ENCODE results near the gene SH3RF1. TPM values are rescaled to one million over a fixed set of nuclear protein-coding genes. Genes with fewer than 3 reads are reported as not detected.

The SH3RF1 gene
- total RNA-seq, 1 experiment from 2014 or later: 3.0 TPM

- DNase-seq (ENCODE audit: low read depth, low spot score): no peak
- in situ Hi-C loops (cut with HindIII; ENCODE audit: low pct_unique_long_range_greater_than_20kb, low sequenced_read_pairs): no loop called here
These were observed 31.4 kb downstream of the SH3RF1 start for GRCh38 chr4:169239221-169239905.

- in situ Hi-C loops (cut with HindIII; ENCODE audit: low pct_unique_long_range_greater_than_20kb, low sequenced_read_pairs): no loop called here
- DNase-seq (ENCODE audit: low read depth, low spot score): no peak
These were observed 32.3 kb downstream of the SH3RF1 start for GRCh38 chr4:169238445-169238844.

DNA sequence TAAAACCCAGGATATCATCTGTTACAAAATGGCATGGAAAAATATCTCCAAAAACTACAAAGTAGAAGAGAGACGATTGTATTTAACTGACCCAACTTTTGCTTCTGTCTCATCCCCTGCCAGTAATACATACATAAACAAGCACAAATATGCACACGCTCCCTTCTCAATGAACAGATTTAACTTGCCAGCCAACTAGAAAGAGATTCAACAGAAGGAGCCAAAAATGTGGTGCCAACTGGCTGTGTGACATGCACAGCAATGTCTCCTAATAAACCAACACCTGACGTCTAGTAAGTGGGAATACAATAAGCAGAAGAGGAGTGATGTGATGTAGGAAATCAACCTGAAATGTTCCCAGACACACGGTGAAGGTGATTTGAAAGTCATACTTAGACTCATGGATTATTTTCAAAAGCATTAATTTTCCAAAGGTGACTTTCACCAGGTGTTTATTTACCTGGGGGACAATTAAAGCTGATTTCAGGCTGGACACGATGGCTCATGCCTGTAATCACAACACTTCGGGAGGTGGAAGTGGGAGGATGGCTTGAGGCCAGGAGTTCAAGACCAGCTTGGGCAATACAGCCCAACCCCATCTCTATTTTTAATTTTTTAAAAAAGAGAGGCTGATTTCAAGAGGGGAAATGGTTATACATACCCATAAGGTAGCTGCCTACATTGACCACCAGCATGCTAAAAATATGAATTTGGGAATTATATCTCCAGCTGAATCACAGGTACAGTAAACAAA lies 33.7 kb downstream of the SH3RF1 start:
- in situ Hi-C loops (cut with HindIII; ENCODE audit: low pct_unique_long_range_greater_than_20kb, low sequenced_read_pairs): no loop called here

DNA sequence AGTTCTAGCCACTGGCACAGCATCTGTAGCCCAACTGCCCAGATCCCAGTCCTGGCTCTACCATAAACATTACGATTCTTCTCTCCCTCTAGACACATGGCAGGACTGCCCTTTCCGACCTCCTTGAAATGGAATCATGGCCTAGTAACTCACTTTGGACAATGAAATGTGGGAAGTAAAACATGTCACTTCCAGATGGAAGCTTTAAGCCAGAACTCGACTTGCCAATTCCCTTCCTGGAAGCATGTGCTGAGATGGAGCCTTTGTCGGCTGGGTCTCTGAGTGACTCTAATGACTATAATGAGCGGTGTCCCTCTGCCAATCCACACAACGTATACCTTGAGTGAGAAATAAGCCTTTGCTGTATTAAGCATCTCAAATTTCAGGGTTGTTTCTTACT lies 34.7 kb downstream of the SH3RF1 start:
- DNase-seq (ENCODE audit: low read depth, low spot score): no peak

More for the DNA sequence above, 33.7 kb downstream of the SH3RF1 start:
- DNase-seq (ENCODE audit: low read depth, low spot score): no peak

GRCh38 chr4:169234137-169234855 lies 36.5 kb downstream of the SH3RF1 start:
- in situ Hi-C loops (cut with HindIII; ENCODE audit: low pct_unique_long_range_greater_than_20kb, low sequenced_read_pairs): no loop called here
- DNase-seq (ENCODE audit: low read depth, low spot score): no peak

More for the DNA sequence above, 34.7 kb downstream of the SH3RF1 start:
- in situ Hi-C loops (cut with HindIII; ENCODE audit: low pct_unique_long_range_greater_than_20kb, low sequenced_read_pairs): no loop called here

DNA sequence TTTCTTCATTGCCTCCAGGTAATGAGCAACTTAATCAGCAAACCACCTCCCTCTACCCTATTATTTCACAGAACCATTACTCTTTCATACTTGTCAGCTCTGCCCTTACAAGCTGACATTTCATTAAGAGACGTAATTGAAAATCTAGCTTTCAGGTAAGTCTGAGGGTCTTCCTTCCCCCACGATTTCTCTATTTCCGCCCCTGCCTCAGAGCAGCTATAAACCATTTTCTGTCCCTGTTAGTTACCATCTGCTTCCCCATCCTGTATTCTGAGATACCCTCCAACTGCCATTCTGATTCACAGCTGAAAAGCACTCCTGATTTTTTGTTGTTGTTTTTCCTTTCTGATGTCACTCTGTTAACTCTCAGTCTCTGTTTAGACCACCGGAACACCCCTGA lies 37.1 kb downstream of the SH3RF1 start:
- no peak for DNase-seq (ENCODE audit: low read depth, low spot score)
- in situ Hi-C loops (cut with HindIII; ENCODE audit: low pct_unique_long_range_greater_than_20kb, low sequenced_read_pairs): no loop called here

GRCh38 chr4:169231647-169232262 lies 39.0 kb downstream of the SH3RF1 start:
- no peak for DNase-seq (ENCODE audit: low read depth, low spot score)
- in situ Hi-C loops (cut with HindIII; ENCODE audit: low pct_unique_long_range_greater_than_20kb, low sequenced_read_pairs): no loop called here

GRCh38 chr4:169229571-169230028 lies 41.2 kb downstream of the SH3RF1 start:
- in situ Hi-C loops (cut with HindIII; ENCODE audit: low pct_unique_long_range_greater_than_20kb, low sequenced_read_pairs): no loop called here
- no peak for DNase-seq (ENCODE audit: low read depth, low spot score)

- in situ Hi-C loops (cut with HindIII; ENCODE audit: low pct_unique_long_range_greater_than_20kb, low sequenced_read_pairs): no loop called here
- DNase-seq (ENCODE audit: low read depth, low spot score): no peak
These were observed 42.7 kb downstream of the SH3RF1 start for GRCh38 chr4:169228076-169228475.

- DNase-seq (ENCODE audit: low read depth, low spot score): no peak
- in situ Hi-C loops (cut with HindIII; ENCODE audit: low pct_unique_long_range_greater_than_20kb, low sequenced_read_pairs): no loop called here
These were observed 44.2 kb downstream of the SH3RF1 start for GRCh38 chr4:169226565-169226964.

- no peak for DNase-seq (ENCODE audit: low read depth, low spot score)
- in situ Hi-C loops (cut with HindIII; ENCODE audit: low pct_unique_long_range_greater_than_20kb, low sequenced_read_pairs): no loop called here
These were observed 44.9 kb downstream of the SH3RF1 start for GRCh38 chr4:169225812-169226211.

DNA sequence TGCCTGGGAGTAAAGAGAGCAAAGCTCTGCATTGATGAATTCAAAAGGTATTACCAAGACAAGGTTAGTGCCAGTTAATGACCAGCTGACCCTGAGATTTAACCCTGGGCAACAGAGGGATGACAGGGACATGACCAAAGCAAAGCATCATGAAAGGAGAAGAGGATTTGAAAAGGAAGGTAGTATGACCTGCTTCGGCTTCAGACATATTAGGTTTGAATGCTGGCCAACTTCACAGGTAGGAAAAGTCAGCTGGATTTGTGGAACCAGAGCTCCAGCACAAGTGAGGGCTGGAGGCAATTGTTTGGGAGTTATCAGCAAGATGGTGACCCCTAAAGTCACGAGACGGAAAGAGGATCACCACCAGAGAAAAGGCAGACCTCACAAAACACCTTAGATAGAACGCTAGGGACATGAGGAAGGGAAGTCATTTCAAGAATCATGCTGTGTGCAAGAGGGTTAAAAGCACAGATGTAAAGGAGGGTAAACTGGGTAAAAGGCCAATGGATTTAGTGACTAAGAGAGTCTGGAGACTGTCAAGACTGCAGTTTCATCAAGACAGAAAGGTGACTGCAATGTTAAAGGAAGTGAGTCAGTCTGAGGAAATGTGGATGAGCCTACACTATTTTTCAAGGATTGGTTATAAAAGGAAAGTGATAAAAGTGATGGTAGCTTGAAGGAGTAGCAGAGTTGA lies 45.6 kb downstream of the SH3RF1 start:
- DNase-seq (ENCODE audit: low read depth, low spot score): no peak
- in situ Hi-C loops (cut with HindIII; ENCODE audit: low pct_unique_long_range_greater_than_20kb, low sequenced_read_pairs): no loop called here

- in situ Hi-C loops (cut with HindIII; ENCODE audit: low pct_unique_long_range_greater_than_20kb, low sequenced_read_pairs): no loop called here
- no peak for DNase-seq (ENCODE audit: low read depth, low spot score)
These were observed 48.0 kb downstream of the SH3RF1 start for GRCh38 chr4:169222761-169223160.

DNA sequence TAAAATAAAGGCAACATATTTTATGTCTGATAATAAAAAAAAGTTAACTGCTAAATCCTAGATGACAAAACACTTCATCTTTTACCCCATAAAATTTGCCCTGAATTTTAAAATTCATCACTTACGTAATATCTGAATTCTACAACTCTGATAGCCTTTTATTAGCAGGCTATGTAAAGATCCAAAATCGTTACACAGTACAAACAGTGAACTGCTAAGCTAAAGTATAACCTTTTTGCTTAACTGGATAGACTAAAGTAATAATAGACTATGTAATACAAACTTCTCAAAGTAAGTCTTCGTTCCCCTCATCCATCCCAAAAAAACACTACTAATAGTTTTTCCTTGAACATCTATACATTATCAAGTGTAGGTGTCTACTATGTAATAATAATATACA lies 49.1 kb downstream of the SH3RF1 start:
- DNase-seq (ENCODE audit: low read depth, low spot score): no peak
- in situ Hi-C loops (cut with HindIII; ENCODE audit: low pct_unique_long_range_greater_than_20kb, low sequenced_read_pairs): no loop called here

GRCh38 chr4:169220854-169221411 lies 49.8 kb downstream of the SH3RF1 start:
- in situ Hi-C loops (cut with HindIII; ENCODE audit: low pct_unique_long_range_greater_than_20kb, low sequenced_read_pairs): no loop called here

DNA sequence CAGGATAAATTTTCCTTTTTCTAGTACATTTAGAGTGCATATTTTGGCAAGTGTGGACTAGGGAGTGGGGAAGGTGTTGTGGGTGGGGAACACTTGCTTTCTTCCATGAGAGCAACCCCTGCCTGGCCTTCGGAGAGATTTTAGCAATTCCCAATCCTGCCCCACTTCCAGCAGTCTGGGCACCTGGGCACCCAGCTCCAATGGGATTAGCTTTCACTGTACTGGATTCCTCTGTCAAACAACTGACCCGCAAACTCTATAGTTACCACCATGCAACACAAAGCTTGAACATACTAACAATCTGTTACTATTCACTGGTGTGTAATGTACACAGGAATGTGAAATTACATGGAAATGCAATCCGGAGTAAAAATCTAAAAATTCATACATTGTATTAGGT lies 50.3 kb downstream of the SH3RF1 start:
- in situ Hi-C loops (cut with HindIII; ENCODE audit: low pct_unique_long_range_greater_than_20kb, low sequenced_read_pairs): no loop called here
- no peak for DNase-seq (ENCODE audit: low read depth, low spot score)

More at GRCh38 chr4:169220854-169221411, 49.8 kb downstream of the SH3RF1 start:
- no peak for DNase-seq (ENCODE audit: low read depth, low spot score)

GRCh38 chr4:169219440-169219839 lies 51.3 kb downstream of the SH3RF1 start:
- in situ Hi-C loops (cut with HindIII; ENCODE audit: low pct_unique_long_range_greater_than_20kb, low sequenced_read_pairs): no loop called here
- DNase-seq (ENCODE audit: low read depth, low spot score): no peak

All from SK-MEL-5 (cell line).